GM12874 (cell line): ENCODE results near the gene VKORC1.

ENCODE experiments used
- CTCF ChIP-seq: IDR thresholded peaks from 2 replicates; pipeline ENCODE4 v1.5.1; 2011; ENCODE audit warnings: low read depth, mild to moderate bottlenecking, control low read depth, low read length, moderate library complexity; ENCODE audit not compliant: insufficient read depth

Gene VKORC1

GRCh38 chr16:31064882-31065461 lies 29.6 kb downstream of the VKORC1 start:
- no peak for TF ChIP-seq CTCF

GRCh38 chr16:31063843-31064611 lies 30.6 kb downstream of the VKORC1 start:
- no peak for TF ChIP-seq CTCF

- TF ChIP-seq CTCF: no peak
Observed at GRCh38 chr16:31063495-31063842, 31.1 kb downstream of the VKORC1 start.

GRCh38 chr16:31061813-31062440 lies 32.7 kb downstream of the VKORC1 start:
- TF ChIP-seq CTCF: no peak

- TF ChIP-seq CTCF: no peak
Observed at GRCh38 chr16:31061126-31061812, 33.3 kb downstream of the VKORC1 start.

- TF ChIP-seq CTCF: no peak
Observed at GRCh38 chr16:31055613-31056012, 39.0 kb downstream of the VKORC1 start.

GRCh38 chr16:31052114-31052513 lies 42.5 kb downstream of the VKORC1 start:
- TF ChIP-seq CTCF: no peak
